ENCODE measurements around the gene RNASE8. TPM values are rescaled to one million over a fixed set of nuclear protein-coding genes. Genes with fewer than 3 reads are reported as not detected.

The RNASE8 gene
- total and polyA plus RNA-seq, 2 of the 8 experiments (the other 6 are each of a cell fraction or from before 2014, with no cell fraction given) = not detected

- H2BK120ac ChIP-seq (replicated peaks; ENCODE audit: low read depth, low read length) = no peak overlapping the region
- H3K79me2 ChIP-seq (ENCODE audit: control insufficient read depth in 1 of 2, insufficient read depth in 2 of 2, low read length in 2 of 2) = no peaks in the 10 kb centered on the region
- ChIA-PET POLR2A (ENCODE audit: partially characterized antibody) (interaction anchor here (0.8 to 1.6 kb wide), 3 partner anchors 9 to 29 kb away, joined by 3 to 4 read pairs (median 3); no protein-coding TSS in a partner anchor), CTCF (ENCODE audit: partially characterized antibody) (interaction anchor here (0.7 to 7.2 kb wide), 13 partner anchors 8 to 73 kb away, joined by 3 to 371 read pairs (median 4); partner anchors contain the start of gene NDRG2)
- DNase-seq (ENCODE audit: low read depth in 1 of 2, low spot score in 2 of 2) = no peak
- 0 out of 2 replicates have a peak, but pooled peaks cover under 1% of the 10 kb centered on the region for H3K23me2 ChIP-seq (ENCODE audit: low read depth, low read length)
- H3K4me3 ChIP-seq (ENCODE audit: extremely low read depth in 1 of 4, insufficient read depth in 2 of 4, low read depth in 3 of 4, low read length in 4 of 4) = no peak overlapping the region
- H3K36me3 ChIP-seq (ENCODE audit: control insufficient read depth in 2 of 4, insufficient read depth in 4 of 4, low read length in 3 of 4) = no peaks in the 10 kb centered on the region
- TF ChIP-seq POLR2A (IDR thresholded peaks at IDR 0.05; ENCODE audit: control extremely low read depth in 1 of 2, low read depth in 2 of 2, low read length in 2 of 2) (no peak), GABPA (IDR thresholded peaks at IDR 0.05; ENCODE audit: borderline replicate concordance, insufficient read depth, low read length) (no peak), CEBPB (IDR thresholded peaks at IDR 0.05; ENCODE audit: low read depth, low read length) (peak; percentile 55), BRCA1 (IDR thresholded peaks at IDR 0.05; ENCODE audit: low read depth, low read length) (no peak), JUND (IDR thresholded peaks at IDR 0.05; ENCODE audit: low read length) (no peak), NRF1 (IDR thresholded peaks at IDR 0.05; ENCODE audit: low read depth, low read length) (no peak)
- no peaks in the 10 kb centered on the region for H3K79me1 ChIP-seq (ENCODE audit: low read depth, low read length)
- H2AFZ ChIP-seq (ENCODE audit: low read length) = no peak overlapping the region
- H2BK15ac ChIP-seq (ENCODE audit: low read length) = no peak overlapping the region
- H2AK5ac ChIP-seq (ENCODE audit: low read depth, low read length) = no peak overlapping the region
- H2BK12ac ChIP-seq (ENCODE audit: low read depth, low read length) = no peak overlapping the region
- no peak overlapping the region for H2BK20ac ChIP-seq (ENCODE audit: low read length)
- no peak overlapping the region for H3K27ac ChIP-seq (ENCODE audit: low read depth, low read length)
- H3K18ac ChIP-seq (ENCODE audit: extremely low read depth, low read length) = no peak overlapping the region
- no peak for FAIRE-seq
- no peak overlapping the region for H2BK5ac ChIP-seq (ENCODE audit: low read depth, low read length)
- H4K5ac ChIP-seq (ENCODE audit: insufficient read length, low read depth, low read length) = no peak overlapping the region
- no peaks in the 10 kb centered on the region for H4K20me1 ChIP-seq (replicated peaks in 1 of 2; ENCODE audit: control insufficient read depth in 1 of 2, insufficient read depth in 2 of 2, low read length in 2 of 2)
- H3K56ac ChIP-seq (replicated peaks; ENCODE audit: insufficient read length, low read depth, low read length) = no peak overlapping the region
- H3K4me2 ChIP-seq (ENCODE audit: insufficient read depth in 1 of 2, low read depth in 2 of 2, low read length in 2 of 2) = no peak overlapping the region
- no peak overlapping the region for H3K4ac ChIP-seq (replicated peaks; ENCODE audit: insufficient read length, low read depth, low read length)
- H4K91ac ChIP-seq (replicated peaks; ENCODE audit: insufficient read length, low read length) = no peak overlapping the region
- H4K8ac ChIP-seq (ENCODE audit: extremely low read depth, insufficient read depth, low read length) = no peak overlapping the region
- no peak overlapping the region for H3K9ac ChIP-seq (replicated peaks in 1 of 4; ENCODE audit: extremely low read depth in 1 of 4, low read depth in 3 of 4, low read length in 3 of 4)
- H3K23ac ChIP-seq (ENCODE audit: insufficient read length) = no peak overlapping the region
- peaks cover 6 to 8% (median 7%) of the 10 kb centered on the region in 4 experiments; a peak in 6 of 7 replicates for H3K4me1 ChIP-seq (replicated peaks in 1 of 4; ENCODE audit: control insufficient read depth in 3 of 4, insufficient read depth in 4 of 4, low read length in 3 of 4)
- peaks cover 0 to 3% (median 0%) of the 10 kb centered on the region in 4 experiments; a peak in 1 of 7 replicates for H3K27me3 ChIP-seq (replicated peaks in 1 of 4; ENCODE audit: control insufficient read depth in 3 of 4, extremely low read depth in 1 of 4, insufficient read depth in 3 of 4, low read length in 3 of 4)
- H3K14ac ChIP-seq (ENCODE audit: insufficient read length) = no peak overlapping the region
- WGBS, 2 experiments (ENCODE audit: extremely low coverage in 1 of 2, insufficient coverage in 1 of 2, insufficient read length in 1 of 2, insufficient replicate concordance in 2 of 2, low coverage in 1 of 2, low lambda C conversion rate in 2 of 2, missing lambda C conversion rate in 1 of 2) = 92% methylated on average over 6 of the region's 6 CpGs; no CpG with 5 or more reads in 1 of the 2 experiments
- H3K9me3 ChIP-seq (ENCODE audit: insufficient read depth in 2 of 2, low read depth in 1 of 2, low read length in 1 of 2) = no peaks in the 10 kb centered on the region
These were observed 13.5 kb upstream of the RNASE8 start for GRCh38 chr14:21043974-21044618.
